GM23248 (cell line): ENCODE measurements around the gene PYGB.

ENCODE experiments used
- EZH2 ChIP-seq: fragments of 200-600 bp; sonication (generic); IDR thresholded peaks from 2 replicates; pipeline ENCODE4 v1.6.1; 2018; ENCODE audit warnings: antibody characterized with exemption, mild to moderate bottlenecking; ENCODE audit not compliant: insufficient read depth, poor library complexity, severe bottlenecking
- EZH2phosphoT487 ChIP-seq: fragments of 200-600 bp; sonication (generic); IDR thresholded peaks from 2 replicates; pipeline ENCODE4 v1.6.1; 2018; ENCODE audit warnings: antibody characterized with exemption, moderate library complexity, mild to moderate bottlenecking, low read depth; ENCODE audit not compliant: insufficient read depth

DNA sequence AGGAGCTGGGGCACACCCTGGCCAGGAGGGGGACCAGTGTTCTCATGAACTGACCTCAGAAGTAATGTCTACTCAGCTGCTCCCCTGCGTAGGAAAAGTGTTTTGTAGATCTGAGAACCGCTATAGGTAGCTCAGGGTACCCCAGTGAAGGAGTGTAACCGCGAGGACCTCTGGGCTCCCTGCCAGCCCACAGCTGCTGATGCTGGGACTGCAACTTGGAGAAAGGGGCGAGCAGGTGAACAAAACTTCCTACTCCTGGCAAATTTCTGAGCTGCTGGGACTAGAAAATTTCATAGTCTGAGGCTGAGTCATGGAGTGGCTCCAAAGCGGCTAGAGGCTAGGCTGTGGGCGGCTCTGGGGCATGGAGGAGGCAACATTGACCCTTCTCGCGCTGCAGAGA lies 51.9 kb downstream of the PYGB start:
- TF ChIP-seq EZH2phosphoT487 (no peak), EZH2 (no peak)
